Measurements from ENCODE around the gene GAB1.

Gene GAB1

DNA sequence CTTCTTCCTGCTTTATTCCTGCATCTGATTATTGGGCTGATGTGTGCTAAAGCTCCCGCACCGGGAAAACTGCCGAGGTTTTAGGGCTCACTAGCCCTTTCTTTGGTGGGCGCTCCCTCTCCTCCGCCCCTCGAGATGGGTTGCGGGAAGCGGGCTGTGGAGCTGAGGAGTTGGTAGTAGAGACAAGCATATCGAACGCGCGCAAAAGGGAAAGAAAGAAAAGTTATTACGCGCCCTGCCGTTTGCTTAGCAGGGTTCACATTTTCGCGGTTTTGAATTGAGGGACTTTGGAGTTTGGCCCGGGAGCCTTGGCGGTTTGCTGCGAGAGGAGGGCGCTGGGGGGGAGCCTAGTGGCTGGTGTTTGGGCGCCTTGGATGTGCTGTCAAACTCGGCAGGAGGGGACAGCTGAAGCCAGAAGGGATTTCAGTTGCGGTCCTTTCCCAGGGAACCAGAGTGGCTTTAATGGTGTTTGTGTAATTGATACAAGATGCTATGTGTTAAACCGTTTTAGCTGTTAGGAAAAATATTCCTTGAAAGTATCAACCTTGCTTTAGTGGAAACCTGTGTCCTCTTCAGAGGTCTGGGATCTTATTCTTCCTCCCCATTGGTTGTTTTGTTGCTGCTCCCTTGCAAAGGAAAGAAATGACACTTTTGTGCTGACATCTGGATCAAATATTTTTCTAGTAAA, 1.1 kb downstream of the GAB1 start:
- TF ChIP-seq, protein P1, sequence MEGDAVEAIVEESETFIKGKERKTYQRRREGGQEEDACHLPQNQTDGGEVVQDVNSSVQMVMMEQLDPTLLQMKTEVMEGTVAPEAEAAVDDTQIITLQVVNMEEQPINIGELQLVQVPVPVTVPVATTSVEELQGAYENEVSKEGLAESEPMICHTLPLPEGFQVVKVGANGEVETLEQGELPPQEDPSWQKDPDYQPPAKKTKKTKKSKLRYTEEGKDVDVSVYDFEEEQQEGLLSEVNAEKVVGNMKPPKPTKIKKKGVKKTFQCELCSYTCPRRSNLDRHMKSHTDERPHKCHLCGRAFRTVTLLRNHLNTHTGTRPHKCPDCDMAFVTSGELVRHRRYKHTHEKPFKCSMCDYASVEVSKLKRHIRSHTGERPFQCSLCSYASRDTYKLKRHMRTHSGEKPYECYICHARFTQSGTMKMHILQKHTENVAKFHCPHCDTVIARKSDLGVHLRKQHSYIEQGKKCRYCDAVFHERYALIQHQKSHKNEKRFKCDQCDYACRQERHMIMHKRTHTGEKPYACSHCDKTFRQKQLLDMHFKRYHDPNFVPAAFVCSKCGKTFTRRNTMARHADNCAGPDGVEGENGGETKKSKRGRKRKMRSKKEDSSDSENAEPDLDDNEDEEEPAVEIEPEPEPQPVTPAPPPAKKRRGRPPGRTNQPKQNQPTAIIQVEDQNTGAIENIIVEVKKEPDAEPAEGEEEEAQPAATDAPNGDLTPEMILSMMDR (IDR thresholded peaks at IDR 0.05; ENCODE audit: low read depth, low read length), result no peak
- TF ChIP-seq, protein P2, sequence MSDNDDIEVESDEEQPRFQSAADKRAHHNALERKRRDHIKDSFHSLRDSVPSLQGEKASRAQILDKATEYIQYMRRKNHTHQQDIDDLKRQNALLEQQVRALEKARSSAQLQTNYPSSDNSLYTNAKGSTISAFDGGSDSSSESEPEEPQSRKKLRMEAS (IDR thresholded peaks at IDR 0.05; ENCODE audit: low read depth, low read length), result no peak
- TF ChIP-seq POLR2A (IDR thresholded peaks at IDR 0.05; ENCODE audit: extremely low read depth, insufficient read length) (no peak), MYC (IDR thresholded peaks at IDR 0.05; ENCODE audit: low read depth, low read length) (no peak)
- H3K4me3 ChIP-seq (ENCODE audit: low read depth, low read length), result no peak overlapping the region
- peak; percentile 4 for DNase-seq (ENCODE audit: low read depth)

DNA sequence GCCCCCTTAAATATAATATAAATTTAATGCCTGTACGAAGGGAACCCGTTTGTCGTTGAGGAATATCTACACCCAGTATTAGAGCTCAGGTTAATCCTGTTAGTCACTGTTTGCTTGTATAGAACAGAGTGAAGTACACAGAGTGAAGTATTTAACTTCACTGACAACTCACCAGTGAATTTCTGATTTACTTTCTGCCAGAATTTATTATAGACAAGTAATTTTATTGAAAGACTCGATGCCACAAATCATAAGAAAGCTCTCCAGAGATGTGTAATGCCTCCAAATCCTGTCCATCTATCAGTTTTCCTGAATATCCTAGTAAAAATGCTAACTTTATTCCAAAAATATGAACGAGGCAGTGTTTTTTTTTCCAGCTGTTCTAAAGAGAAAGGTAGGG, 1.6 kb downstream of the GAB1 start:
- H3K4me3 ChIP-seq (ENCODE audit: low read depth, low read length), result no peak overlapping the region
- TF ChIP-seq, protein P1 (IDR thresholded peaks at IDR 0.05; ENCODE audit: low read depth, low read length), result no peak
- TF ChIP-seq, protein P2 (IDR thresholded peaks at IDR 0.05; ENCODE audit: low read depth, low read length), result no peak
- TF ChIP-seq MYC (IDR thresholded peaks at IDR 0.05; ENCODE audit: low read depth, low read length) (no peak), POLR2A (IDR thresholded peaks at IDR 0.05; ENCODE audit: extremely low read depth, insufficient read length) (no peak)
- no peak for DNase-seq (ENCODE audit: low read depth)

DNA sequence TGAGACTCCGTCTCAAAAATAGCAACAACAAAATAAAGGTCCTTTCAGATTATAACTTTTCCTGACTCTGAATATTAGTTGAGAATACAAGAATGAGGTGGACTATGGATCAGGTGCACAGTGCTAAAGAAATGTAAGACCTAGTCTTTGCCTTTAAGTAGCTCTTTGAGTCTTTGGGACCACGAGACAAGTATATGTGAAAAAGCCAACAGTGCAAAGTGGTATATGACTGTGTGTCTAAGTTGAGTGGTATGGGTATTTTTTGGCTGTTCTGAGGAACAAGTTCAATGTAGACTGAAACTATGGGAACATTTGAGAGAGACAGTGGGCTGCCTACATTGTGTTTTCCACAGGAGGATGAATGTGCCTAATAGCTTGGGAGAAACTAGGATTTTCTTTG, 2.8 kb downstream of the GAB1 start:
- TF ChIP-seq MYC (IDR thresholded peaks at IDR 0.05; ENCODE audit: low read depth, low read length), result no peak
- TF ChIP-seq, protein P1 (IDR thresholded peaks at IDR 0.05; ENCODE audit: low read depth, low read length), result no peak
- no peak for TF ChIP-seq POLR2A (IDR thresholded peaks at IDR 0.05; ENCODE audit: extremely low read depth, insufficient read length)
- TF ChIP-seq, protein P2 (IDR thresholded peaks at IDR 0.05; ENCODE audit: low read depth, low read length), result no peak
- DNase-seq (ENCODE audit: low read depth), result no peak
- no peak overlapping the region for H3K4me3 ChIP-seq (ENCODE audit: low read depth, low read length)

DNA sequence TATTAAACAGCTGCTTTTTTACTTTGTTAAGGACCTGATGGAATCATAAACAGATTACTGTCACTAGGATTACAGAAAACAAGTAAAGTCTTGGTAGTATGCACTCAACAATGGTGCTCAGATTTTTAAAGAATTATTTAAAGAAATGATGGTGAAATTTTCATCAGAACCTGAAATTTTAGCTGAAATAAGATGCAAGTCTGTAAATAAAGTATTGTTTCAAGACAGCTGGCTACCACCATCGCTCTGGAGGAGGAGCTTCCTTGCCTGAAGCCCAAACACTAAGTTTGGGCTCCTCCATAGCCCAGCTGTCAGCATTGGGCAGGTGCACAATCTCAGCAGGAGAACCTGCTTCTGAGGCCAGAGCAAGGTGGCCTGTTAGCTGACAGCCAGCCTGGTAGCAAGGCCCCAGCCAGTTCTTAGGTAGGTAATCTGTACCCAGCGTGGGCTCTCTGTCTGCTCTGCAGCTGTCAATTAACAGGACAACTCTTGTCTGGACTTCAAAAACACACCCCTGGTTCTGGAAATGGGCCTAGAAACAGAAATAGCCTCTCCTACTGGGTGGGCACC, 4.6 kb downstream of the GAB1 start:
- DNase-seq (ENCODE audit: low read depth), result no peak
- no peak overlapping the region for H3K4me3 ChIP-seq (ENCODE audit: low read depth, low read length)
- TF ChIP-seq, protein P1 (IDR thresholded peaks at IDR 0.05; ENCODE audit: low read depth, low read length), result no peak
- TF ChIP-seq MYC (IDR thresholded peaks at IDR 0.05; ENCODE audit: low read depth, low read length), result no peak
- TF ChIP-seq, protein P2 (IDR thresholded peaks at IDR 0.05; ENCODE audit: low read depth, low read length), result no peak
- TF ChIP-seq POLR2A (IDR thresholded peaks at IDR 0.05; ENCODE audit: extremely low read depth, insufficient read length), result no peak

DNA sequence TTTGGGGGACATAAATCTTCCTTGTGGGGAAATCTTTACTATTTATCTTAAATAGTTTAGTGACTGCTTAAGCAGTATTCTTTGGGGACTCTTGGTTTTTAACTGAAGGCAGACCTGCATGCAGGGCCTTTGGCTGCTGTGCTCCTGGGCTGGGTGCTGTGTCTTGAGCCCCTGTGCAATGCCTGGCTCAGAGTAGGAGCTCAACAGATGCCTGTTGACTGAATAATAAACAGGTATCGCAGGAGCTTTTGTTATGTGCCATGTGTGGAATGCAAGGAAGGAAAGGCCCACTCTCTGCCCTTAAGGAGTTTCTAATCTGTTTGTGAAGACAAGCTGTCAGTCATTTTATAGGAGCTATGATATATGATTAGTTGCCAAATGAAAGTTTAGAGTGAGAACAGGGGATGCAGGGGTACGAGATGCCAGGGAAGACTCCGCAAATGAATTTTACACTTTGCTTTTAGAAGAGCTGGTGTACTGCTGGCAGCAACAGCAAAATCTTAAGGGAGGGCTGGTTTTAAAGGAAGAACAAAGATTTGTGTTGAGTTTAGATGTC, 6.7 kb downstream of the GAB1 start:
- no peak overlapping the region for H3K4me3 ChIP-seq (ENCODE audit: low read depth, low read length)
- no peak for DNase-seq (ENCODE audit: low read depth)
- TF ChIP-seq, protein P1 (IDR thresholded peaks at IDR 0.05; ENCODE audit: low read depth, low read length), result no peak
